ENCODE data around the gene PRKCE.
A peak's percentile ranks its signal among the peaks of the same experiment; 100 is the strongest.

Gene PRKCE

DNA sequence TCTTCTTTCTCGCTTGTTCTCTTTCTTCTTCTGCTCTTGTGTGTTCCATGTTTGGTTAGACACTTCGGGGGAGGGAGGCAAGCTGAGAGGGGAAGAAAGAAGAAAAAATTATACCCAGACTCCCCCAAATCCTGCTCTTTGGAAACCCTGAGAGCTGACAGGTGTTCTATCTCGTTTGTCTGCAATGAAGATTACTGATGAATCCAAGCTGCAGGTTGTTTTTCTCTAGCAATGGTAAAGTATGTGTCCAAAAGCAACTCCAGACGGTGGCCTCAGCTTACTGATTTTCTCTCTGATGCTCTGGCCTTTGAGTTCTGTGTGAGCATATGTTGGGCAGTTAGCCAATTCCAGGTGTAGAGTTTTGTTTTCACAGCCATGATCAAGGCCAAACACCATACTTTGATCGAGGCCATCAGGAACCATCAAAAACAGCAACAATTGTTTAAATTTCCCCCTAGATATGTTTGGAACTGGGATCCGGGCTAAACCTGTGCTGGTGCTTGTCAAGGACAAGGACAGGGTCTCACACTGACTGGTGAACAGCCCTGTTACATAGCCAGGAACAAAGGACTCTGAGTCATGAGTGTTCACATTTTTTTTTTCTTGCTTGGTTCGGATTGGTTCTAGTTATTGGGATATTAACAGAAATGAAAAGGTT, 142.0 kb downstream of the PRKCE start:
- H3K4me1 Mint-ChIP-seq = no peaks in the 10 kb centered on the region
- no peaks in the 10 kb centered on the region for H3K27me3 Mint-ChIP-seq
- H3K27ac Mint-ChIP-seq = peak overlapping the region in 1 of 2 donors; percentile 65
- no peak for ATAC-seq
- H3K4me3 Mint-ChIP-seq = no peak overlapping the region
- H3K9me3 Mint-ChIP-seq = no peaks in the 10 kb centered on the region
- DNase-seq = no peak

DNA sequence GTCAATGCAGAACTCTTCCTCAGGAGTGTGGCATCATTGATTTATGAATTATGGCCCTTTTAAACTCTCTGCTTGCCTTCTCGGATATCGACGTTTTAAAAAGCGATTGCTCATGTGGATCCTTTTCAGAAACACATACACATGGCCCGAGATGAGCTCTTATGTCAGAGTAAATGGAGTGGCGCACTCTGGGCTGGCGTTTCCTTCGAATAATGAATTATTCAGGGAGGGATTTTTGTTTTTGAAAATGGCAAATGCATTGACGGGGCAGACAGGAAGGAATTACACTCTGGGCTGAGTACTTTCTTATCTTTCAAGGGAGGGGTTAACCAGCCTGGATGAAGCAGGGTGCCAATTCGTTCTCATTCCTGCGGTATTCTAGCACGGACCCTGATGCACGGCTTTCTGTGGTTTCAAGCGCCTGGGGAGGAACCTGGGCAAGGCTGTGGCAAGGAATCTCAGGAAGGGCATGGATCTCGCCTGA, 142.7 kb downstream of the PRKCE start:
- H3K4me3 Mint-ChIP-seq = no peak overlapping the region
- H3K9me3 Mint-ChIP-seq = no peaks in the 10 kb centered on the region
- no peak for DNase-seq
- no peaks in the 10 kb centered on the region for H3K4me1 Mint-ChIP-seq
- no peaks in the 10 kb centered on the region for H3K27me3 Mint-ChIP-seq
- no peak overlapping the region for H3K27ac Mint-ChIP-seq
- no peak for ATAC-seq

DNA sequence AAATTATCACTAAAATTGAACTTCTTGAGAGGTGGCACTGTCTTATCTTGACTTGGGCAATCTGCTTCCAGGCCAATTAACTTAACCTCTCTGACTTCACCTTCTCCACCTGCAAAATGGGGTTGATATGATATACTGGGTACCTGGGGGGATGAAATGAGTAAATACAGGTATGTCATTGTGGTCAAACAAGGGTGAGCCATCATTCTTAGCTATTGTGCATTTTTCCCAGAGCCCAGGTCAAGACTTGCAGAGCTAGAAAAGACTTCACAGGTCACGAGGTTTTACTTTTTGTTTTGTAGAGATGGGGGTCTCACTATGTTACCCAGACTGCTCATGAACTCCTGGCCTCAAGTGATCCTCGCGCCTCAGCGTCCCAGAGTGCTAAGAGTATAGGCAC, 145.0 kb downstream of the PRKCE start:
- ATAC-seq (no peak), DNase-seq (no peak)
- Mint-ChIP-seq H3K9me3 (no peaks in the 10 kb centered on the region), H3K4me3 (no peak overlapping the region), H3K4me1 (no peaks in the 10 kb centered on the region), H3K27ac (no peak overlapping the region), H3K27me3 (no peaks in the 10 kb centered on the region)

DNA sequence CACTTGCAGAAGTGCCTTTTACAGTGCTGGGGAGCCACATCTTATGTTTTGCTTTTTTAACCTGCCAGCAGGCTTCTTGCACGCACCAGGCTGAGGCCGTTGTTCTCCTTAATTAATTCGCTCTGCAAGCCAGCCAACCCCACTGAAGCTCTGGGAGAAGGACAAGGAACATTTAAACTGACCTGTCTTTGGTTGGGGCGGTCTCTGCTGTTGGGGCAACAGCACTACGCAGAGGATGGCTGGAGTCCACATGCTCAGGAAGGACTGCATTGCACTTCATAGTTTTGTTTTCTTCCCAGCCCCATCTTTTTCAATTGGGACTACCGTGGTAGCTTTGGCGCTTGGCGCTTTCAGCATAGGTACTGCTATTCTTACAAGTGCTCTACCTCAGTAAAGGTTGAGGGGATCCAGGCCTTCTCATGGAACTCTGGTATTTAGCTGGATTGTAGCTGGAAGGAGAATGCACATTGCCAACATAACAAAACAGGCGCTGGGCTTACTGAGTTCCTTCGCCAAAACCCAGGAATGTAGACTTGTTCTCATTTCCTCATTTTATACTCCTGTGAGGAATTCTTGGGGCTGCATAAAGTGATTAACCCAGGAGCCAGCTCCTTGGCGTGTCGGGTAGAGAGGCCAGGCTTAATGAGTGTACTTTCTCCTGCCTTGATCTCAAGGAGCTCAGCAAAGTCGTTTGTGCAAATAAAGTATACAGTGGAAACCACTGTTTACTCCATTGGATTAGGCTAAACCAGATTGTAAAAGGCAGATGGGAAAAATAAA, 146.2 kb downstream of the PRKCE start:
- ATAC-seq = no peak
- Mint-ChIP-seq H3K4me1 (no peaks in the 10 kb centered on the region), H3K4me3 (no peak overlapping the region), H3K27me3 (no peaks in the 10 kb centered on the region), H3K9me3 (no peaks in the 10 kb centered on the region), H3K27ac (no peak overlapping the region)
- DNase-seq = no peak

DNA sequence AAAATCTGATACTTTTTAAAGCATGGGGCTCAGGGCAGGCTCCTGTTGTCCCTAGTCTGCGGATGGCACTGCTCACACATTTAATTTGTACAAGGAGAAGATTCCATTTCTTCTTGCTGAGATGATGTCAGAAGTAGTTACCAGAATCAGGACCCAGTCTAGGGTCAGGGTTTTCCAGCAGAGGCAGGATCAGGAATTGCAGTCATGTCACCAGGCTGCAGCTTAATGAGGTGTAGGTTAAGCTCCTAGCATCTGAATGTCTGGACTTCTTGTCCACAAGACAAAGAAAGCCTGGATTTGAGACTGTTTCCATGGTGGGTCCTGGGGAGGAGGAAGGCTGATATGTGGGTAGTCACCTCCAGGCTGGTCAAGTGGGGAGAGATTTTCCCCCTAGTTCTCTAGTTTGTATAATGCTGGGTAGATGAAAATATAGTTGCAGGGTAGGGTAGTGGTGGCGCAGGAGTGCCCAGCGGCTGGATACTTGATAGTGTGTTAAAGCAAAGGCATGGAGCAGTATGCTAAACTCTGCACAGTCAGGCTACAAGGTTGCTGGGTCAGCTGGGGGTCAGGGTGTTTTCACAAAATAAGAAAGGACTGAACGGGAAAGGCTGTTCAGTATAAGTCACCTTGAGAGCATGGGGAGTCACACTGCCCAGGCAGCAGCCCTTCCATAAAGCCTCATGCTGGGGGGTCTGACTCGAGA, 148.4 kb downstream of the PRKCE start:
- Mint-ChIP-seq H3K27me3 (no peaks in the 10 kb centered on the region), H3K4me1 (no peaks in the 10 kb centered on the region), H3K4me3 (no peak overlapping the region), H3K9me3 (no peaks in the 10 kb centered on the region), H3K27ac (no peak overlapping the region)
- ATAC-seq = no peak
- DNase-seq = no peak

DNA sequence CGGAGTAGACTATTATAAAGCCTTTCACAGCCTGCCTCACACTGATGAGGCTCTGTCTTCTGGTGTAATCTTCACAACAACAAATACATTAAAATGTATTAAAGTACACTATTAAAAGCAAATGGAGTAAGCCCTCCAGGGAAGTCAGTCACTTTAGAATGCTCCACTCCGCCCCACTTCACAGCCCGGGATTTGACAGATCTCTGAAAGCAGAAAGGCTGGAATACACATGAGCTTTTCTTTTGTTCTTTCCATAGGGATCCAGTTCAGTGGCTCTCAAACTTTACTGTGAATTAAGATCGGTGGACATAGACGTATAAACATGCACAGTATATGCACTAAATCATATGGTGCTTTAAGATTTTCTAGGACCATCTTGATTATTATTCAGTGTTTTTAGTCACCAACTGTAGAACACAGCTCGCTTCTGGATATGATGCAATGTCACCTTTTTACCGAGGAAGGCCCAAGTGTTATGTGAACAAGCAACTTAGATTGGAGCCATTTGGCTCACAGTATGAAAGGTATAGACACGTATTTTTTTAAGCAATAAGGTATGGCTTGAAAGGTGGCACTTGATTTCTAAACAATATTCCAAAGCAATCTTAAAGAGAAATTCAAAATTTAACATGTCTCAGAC, 151.1 kb downstream of the PRKCE start:
- no peaks in the 10 kb centered on the region for H3K27me3 Mint-ChIP-seq
- no peaks in the 10 kb centered on the region for H3K4me1 Mint-ChIP-seq
- ATAC-seq = no peak
- no peak overlapping the region for H3K27ac Mint-ChIP-seq
- no peaks in the 10 kb centered on the region for H3K9me3 Mint-ChIP-seq
- no peak for DNase-seq
- H3K4me3 Mint-ChIP-seq = no peak overlapping the region

DNA sequence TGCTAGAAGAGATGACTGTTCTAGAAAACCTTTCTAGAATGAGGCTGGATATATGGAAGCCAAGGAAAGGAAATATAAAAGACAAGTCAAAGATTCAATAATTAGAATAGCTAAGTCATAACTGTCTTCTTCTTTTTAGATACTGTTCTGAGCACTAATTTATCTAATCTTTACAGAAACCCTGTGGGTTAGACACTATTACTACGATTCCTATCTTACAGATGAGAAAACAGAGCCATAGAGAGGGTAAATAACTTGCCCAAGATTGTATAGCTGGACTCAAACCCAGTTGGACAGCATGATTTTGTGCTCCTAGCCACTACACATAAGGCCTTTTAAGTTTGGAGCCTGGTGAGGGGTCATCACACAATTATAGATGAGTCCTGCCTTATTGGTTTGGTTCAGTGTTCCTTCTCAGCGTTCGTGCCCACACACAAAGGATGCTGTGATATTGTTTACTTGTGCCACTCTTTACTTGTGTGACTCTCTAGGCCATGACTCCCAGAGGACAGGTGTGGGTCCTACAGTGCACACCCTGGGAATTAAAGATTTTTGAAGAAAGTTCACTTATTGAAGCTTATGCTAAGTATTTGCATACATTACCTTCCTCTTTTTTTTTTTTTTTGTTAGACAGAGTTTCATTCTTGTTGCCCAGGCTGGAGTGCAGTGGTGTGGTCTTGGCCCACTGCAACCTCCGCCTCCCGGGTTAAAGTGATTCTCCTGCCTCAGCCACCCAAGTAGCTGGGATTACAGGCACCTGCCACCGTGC, 153.7 kb downstream of the PRKCE start:
- Mint-ChIP-seq H3K9me3 (no peaks in the 10 kb centered on the region), H3K4me3 (no peak overlapping the region), H3K27ac (no peak overlapping the region), H3K27me3 (no peaks in the 10 kb centered on the region), H3K4me1 (no peaks in the 10 kb centered on the region)
- no peak for DNase-seq
- no peak for ATAC-seq

DNA sequence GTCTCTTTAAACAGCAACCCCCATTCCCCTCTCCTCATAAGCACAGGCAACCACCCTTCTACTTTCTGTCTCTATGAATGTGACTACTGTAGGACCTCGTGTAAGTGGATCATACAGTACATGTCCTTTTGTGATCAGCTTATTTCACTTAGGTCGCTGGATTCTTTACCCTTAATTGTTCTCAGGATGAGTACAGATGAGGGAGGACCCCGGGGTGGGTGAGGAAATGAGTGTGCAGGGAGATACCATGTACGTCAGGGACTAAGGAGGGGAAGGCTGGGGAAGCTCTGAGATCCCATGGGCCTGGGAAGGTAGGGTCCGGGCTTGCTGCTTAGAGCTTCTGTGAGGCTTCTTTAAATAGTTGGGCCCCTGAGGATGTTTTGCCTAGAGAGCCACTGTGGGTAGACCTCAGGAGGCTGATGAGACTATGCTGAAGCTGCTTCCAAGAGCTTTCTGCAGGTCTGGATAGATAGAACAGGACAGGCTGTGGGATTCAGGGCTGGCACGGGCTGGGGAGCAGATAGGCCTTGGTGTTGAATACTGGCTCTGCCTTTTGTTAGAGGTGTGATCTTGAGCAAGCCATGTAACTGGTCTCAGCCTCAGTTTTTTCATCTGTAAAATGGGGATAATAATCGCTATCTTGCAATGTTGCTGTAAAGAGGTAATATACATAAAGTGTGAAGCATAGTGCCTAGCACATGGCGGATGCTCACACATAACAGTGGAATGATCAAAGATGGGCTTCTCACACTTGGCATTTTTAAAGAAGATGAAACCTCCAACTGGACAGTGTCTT, 155.3 kb downstream of the PRKCE start:
- Mint-ChIP-seq H3K27ac (no peak overlapping the region), H3K9me3 (no peaks in the 10 kb centered on the region), H3K4me3 (no peak overlapping the region), H3K27me3 (no peaks in the 10 kb centered on the region), H3K4me1 (no peaks in the 10 kb centered on the region)
- ATAC-seq (no peak), DNase-seq (no peak)

DNA sequence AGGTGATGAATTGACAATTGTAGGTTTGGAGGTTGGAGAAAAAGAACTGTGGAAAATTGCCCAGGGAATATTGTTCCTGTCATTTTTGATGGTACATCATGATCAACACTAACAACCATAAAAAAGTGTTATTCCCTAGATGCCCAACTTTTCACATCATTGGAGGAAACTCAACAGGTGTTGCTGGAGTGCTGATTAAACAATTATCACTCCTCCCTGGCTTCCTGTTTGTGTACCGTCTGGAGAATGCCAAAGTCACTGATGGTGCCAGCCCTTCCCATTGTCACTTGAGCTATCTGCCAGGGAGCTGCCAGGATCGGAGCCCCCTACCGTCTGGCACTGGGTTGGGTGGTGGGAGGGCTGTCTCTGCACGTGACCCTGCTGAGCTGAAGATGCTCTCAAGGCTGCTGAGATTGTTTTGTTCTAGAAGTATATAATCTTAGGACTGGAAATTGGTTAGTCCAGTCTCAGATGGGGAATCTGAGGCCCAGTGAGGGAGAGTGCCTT, 156.9 kb downstream of the PRKCE start:
- Mint-ChIP-seq H3K27ac (no peak overlapping the region), H3K4me1 (no peaks in the 10 kb centered on the region), H3K4me3 (no peak overlapping the region), H3K9me3 (no peaks in the 10 kb centered on the region), H3K27me3 (no peaks in the 10 kb centered on the region)
- no peak for DNase-seq
- ATAC-seq = no peak

DNA sequence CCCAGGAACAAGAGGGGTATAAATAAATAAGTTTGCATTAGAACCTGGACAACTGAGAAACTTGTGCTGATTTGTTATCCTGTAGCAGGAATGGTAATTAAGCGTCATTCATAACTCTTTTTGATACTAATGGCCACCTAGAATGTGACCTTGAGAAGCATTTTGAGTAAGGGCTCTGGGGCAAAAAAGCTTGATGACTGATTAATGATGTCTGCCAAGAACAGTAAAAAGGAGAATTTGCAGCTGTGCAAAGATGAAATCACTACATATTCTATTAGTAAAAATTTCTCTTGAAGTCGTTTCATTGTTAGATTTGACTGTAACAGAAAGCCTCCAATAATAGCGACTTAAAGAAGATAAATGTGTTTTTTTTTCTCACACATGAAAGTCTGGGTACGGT, 157.7 kb downstream of the PRKCE start:
- Mint-ChIP-seq H3K27me3 (no peaks in the 10 kb centered on the region), H3K4me1 (no peaks in the 10 kb centered on the region), H3K4me3 (no peak overlapping the region), H3K9me3 (no peaks in the 10 kb centered on the region), H3K27ac (no peak overlapping the region)
- no peak for DNase-seq
- no peak for ATAC-seq

DNA sequence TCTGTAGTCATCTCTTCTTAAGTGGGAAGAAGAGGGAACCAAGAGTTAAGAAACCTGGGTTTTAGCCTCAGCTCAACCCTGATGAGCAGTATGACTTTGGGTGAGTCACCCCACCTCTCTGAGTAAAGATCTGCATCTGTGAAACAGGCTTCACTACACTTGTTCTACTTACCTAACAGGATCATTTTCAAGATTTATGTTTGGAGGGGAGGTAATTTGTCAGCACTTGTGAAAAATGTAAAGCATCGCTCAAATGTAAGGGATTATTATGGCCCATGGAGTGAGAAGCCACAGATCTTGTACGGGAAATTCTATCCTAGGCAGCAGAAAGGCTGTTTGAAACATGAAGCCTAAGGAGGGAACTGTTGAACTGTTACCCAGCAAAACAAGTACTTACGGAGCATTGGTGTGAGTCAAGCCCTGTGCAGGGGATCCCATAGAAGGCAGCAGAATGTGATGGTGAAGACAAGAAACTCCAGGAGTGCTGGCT, 160.6 kb downstream of the PRKCE start:
- no peaks in the 10 kb centered on the region for H3K4me1 Mint-ChIP-seq
- H3K27ac Mint-ChIP-seq = no peak overlapping the region
- H3K9me3 Mint-ChIP-seq = no peaks in the 10 kb centered on the region
- no peaks in the 10 kb centered on the region for H3K27me3 Mint-ChIP-seq
- DNase-seq = no peak
- ATAC-seq = no peak
- no peak overlapping the region for H3K4me3 Mint-ChIP-seq

DNA sequence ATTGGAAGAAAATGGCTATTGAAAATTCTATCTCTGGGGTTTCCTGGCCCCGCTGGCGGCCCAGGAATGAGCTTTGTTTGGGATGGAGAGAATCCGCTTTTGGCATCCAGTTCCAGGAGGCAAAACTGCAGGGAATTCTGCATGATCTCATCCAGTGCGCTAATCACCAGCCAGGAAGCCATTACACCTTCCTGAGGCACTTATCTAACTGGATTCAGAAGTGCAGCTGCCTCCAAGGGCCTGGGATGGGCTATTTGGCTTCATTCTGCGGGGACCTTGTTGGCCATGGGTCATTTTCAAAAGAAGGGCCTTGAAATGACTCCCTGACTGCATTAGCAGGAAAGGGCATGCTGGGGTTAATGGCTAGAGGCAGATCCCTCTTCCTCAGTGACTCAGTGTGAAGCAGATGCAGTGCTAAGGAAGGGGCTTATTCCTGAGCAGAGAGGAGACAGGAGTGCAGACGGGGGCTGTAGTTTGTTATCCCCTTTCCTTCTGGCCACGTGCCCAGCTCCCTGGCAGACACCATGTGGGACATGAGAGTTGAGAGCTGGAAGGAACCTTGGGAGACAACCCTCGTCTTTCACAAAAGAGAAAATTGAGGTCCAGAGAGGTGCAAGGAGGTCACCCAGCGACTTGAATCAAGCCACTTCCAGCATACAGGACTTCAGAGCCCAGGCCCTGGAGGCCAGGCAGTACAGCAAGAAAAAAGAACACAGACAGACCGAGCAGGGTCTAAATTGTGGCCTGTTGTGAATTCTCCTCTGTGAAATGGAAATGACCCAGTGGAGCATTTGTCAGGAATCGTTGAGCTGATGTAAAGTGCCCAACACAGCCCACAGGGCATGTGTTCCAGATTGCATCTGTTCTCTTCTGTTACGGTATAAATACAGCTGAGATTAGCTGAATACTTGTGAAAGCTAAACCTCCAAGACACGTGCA, 161.8 kb downstream of the PRKCE start:
- Mint-ChIP-seq H3K27ac (no peak overlapping the region), H3K9me3 (no peaks in the 10 kb centered on the region), H3K27me3 (no peaks in the 10 kb centered on the region), H3K4me3 (no peak overlapping the region), H3K4me1 (no peaks in the 10 kb centered on the region)
- DNase-seq (no peak), ATAC-seq (no peak)

DNA sequence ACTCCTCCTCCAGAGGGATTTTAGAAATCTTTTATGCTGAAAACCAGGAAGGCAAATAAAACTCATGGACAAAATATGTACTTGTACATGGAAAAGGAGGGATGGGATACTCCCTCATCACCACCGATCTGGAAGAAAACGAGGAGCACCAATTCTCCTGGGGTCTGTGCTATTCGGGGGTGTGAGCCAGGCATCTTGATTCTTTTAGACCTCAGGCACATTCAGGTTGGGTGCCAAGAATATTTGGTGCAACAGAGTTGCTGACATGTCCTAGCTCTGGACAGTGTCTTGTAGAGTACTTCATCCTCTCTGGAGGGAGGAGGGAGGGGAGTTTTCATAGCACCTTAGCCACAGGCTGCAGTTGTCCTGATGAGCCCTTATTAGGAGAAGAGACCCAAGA, 163.0 kb downstream of the PRKCE start:
- no peak for DNase-seq
- H3K9me3 Mint-ChIP-seq = no peaks in the 10 kb centered on the region
- H3K27ac Mint-ChIP-seq = no peak overlapping the region

More for the DNA sequence above, 163.0 kb downstream of the PRKCE start:
- ATAC-seq = no peak
- Mint-ChIP-seq H3K4me1 (peaks cover under 1% of the 10 kb centered on the region), H3K4me3 (no peak overlapping the region), H3K27me3 (no peaks in the 10 kb centered on the region)
